Fibroblast of skin of right biceps (primary cell): ENCODE results near the gene CENPC.
A peak's percentile ranks its signal among the peaks of the same experiment; 100 is the strongest.
"Not testable (repeated sequence)": the region's sequence is repeated elsewhere in the genome, so short reads cannot be mapped to it uniquely, and the experiment has no call there.

Experiments
- DNase-seq: peaks from one replicate; pipeline ENCODE4 v3.0.0-alpha.2; 2013

CENPC gene

DNA sequence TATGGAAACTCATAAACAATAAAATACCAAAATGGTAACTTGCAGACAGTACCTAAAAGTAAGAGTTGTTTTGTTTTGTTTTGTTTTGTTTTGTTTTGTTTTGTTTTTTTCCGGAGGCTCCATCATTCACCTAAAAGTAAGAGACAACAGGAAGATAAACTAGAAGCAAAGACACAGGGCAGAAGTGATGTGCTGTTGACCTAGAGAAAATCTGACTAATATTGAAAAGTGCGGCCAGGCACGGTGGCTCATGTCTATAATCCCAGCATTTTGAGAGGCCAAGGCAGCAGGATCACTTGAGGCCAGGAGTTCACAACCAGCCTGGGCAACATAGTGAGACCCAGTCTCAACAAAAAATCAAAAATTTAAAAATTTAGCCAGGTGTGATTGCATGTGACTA is 5.6 kb upstream of the CENPC start:
- no peak for DNase-seq

DNA sequence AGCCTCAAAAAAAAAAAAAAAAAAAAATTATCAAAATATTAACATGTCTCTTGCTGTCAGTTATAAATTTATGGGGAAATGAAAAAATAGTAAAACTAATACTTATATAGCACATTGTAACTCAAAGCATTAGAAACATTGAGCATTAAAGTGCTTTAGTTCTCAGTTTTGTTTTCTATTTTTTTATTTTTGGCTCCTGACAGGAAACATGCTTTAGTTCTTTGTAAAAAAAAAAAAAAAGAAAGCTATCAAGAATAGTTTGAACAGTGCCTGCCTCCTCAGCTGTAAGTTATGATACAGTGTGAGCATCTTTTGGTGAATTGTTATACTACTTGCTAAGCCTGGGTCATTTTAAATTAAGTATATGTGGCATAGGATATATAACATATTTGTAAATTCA is 5.1 kb upstream of the CENPC start:
- no peak for DNase-seq

DNA sequence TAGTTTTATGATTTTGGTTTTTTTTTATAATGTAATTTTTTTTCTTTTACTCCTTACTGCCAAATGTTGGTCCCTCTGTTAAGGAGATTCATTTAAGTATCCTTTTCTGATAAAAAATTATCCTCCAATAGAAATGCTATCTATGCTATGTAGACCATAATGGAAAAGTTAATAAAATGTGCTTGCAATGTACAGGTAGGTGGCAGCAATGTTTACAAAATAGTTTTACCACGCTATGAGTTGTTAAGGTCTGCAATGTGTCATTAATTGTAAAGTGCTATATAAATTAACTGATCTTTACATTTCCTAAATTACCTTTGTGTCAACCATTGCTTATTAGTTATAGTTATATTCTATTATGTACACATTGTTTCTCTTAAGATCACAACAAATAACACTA is 3.8 kb upstream of the CENPC start:
- DNase-seq: peak; percentile 6

DNA sequence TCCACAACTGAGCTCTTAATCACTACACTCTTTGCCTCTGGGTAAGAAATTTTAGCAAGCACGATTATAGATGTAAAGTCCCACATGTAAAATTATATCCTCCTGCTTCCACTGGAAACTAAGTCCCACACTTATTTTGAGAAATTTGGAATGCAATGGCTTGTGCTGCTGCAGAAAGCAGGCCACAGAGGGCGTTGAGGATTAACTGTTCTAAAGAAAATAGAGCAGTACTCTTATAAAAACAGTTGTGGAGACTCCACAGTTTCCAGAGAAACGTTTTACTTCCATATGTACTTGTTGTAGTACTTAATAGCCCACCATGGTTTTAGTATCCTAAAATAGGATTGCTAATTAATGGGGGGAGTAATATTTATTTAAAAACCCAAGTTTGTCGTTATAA is 1.7 kb upstream of the CENPC start:
- no peak for DNase-seq

DNA sequence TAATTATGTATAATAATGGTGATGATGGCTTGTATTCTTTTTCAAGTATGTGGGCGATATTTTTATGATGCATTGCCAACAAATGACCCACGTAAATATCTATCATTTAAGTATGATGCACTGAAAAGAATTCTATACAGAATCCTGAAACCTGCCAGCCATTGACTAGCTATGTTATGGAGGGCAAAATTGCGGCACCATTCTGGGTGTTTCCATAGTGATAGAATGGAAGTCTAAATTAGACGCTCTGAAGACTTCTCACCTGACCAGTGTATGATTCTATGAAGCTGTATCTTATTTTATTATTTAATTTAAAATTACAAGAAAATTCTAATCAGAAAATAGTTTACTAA is 677 bp upstream of the CENPC start:
- DNase-seq: no peak

DNA sequence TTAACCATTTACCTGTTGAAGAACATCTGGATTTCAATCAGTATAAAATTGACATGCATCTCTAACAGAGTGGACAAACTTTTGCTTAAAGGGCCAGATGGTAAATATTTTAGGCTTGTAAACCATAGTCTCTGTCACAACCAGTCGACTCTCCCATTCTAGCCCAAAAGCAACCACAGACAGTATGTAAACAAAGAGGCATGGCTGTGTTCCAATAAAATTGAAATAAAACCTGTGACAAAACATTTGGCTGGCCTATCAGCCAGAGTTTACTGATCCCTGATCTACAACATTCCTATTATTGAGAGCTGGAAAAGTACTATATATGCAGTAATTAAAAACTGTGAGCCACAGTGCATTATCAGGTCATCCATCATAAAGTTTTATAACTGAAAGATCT is 3.2 kb downstream of the CENPC start:
- DNase-seq: no peak

DNA sequence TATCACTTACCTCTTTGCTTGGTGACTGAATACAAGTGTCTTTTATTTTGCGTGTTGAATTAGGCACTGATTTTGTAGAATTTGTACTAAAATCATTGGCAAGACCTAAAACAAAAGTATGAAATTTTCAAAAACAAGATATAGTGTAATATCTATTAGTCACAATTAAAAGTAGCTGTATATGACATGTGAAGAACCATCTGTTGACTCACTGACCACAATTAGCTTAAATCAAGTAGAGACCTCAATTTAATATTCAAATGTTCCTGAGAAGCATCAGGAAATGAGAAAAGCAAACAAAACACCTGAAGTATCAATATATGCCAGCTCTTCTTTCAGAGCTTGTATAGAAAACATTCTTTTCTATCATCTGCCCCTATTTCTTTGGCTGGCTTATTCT is 5.5 kb downstream of the CENPC start:
- DNase-seq: no peak

DNA sequence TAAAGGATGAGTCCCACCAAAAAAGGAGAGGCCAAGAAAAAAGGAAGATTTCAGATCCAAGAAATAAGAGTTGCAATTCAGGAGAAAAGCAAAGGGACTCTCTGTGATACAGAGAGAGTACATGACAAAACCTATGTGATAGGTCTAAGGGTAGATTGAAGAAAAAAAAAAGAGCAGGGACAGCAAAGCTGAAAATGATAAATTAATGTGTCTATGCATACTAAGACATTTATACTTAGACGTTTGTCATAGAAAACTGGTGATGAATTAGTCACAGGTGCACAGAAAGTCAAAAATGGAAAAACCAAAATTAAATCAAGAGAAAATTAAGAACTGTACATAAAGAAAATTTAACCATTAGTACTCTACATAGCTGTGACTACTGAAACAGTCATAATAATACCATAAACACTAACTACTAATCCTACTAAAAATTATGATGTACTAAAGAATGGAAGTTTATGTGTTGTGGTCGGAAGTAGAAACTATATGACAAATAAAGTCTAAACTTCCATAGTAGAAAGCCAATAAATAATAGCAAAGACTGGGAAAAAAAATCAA is 9.9 kb downstream of the CENPC start:
- no peak for DNase-seq

DNA sequence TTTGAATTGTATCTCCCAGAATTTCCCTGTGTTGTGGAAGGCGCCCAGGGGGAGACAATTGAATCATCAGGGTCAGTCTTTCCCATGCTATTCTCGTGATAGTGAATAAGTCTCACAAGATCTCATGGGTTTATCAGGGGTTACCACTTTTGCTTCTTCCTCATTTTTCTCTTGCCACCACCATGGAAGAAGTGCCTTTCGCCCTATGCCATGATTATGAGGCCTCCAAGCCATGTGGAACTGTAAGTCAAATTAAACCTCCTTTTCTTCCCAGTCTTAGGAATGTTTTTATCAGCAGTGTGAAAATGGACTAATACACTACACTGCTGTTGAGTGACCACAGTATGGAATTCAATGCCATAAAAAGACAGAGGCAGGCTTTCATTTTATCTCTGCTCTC is 12.2 kb downstream of the CENPC start:
- no peak for DNase-seq

DNA sequence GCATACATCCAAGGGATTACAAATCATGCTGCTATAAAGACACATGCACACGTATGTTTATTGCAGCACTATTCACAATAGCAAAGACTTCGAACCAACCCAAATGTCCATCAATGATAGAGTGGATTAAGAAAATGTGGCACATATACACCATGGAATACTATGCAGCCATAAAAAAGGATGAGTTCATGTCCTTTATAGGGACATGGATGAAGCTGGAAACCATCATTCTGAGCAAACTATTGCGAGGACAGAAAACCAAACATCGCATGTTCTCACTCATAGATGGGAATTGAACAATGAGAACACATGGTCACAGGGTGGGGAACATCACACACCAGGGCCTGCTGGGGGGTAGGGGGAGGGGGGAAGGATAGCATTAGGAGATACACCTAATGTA is 12.9 kb downstream of the CENPC start:
- peak; percentile 4 for DNase-seq

DNA sequence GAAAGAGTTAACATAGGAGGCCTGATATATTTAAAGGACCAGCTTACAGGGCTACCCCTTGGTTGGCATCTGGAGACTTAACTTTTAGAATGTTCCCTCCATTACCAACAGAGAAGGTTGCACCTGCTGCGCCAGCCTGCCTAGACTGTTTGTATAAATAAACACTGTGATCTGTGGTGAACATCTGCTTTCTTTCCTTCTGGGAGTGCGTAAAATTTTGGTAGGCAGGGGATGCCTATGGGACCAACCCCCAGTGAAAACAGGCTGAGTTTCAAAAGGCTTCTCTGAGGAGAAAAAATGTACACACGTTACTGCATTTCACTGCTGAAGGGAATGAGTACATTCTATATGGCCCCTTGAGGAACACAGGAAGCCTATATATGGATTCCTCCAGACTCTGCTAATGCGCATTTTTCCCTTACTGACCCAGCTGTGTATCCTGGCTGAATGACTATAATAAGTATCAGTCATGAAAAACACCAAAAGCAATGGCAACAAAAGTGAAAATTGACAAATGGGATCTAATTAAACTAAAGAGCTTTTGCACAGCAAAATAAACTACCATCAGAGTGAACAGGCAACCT is 13.8 kb downstream of the CENPC start:
- no peak for DNase-seq

DNA sequence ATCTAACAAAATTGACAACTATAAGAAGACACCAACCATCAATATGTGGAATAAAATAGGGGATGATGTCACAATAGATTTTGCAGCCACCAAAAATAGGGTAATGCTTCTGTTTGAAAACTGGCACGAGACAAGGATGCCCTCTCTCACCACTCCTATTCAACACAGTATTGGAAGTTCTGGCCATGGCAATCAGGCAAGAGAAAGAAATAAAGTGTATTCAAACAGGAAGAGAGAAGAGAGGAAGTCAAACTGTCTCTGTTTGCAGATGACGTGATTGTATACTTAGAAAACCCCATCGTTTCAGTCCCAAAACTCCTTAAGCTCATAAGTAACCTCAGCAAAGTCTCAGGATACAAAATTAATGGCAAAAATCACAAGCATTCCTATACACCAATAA is 21.2 kb downstream of the CENPC start:
- DNase-seq: not testable (repeated sequence)

DNA sequence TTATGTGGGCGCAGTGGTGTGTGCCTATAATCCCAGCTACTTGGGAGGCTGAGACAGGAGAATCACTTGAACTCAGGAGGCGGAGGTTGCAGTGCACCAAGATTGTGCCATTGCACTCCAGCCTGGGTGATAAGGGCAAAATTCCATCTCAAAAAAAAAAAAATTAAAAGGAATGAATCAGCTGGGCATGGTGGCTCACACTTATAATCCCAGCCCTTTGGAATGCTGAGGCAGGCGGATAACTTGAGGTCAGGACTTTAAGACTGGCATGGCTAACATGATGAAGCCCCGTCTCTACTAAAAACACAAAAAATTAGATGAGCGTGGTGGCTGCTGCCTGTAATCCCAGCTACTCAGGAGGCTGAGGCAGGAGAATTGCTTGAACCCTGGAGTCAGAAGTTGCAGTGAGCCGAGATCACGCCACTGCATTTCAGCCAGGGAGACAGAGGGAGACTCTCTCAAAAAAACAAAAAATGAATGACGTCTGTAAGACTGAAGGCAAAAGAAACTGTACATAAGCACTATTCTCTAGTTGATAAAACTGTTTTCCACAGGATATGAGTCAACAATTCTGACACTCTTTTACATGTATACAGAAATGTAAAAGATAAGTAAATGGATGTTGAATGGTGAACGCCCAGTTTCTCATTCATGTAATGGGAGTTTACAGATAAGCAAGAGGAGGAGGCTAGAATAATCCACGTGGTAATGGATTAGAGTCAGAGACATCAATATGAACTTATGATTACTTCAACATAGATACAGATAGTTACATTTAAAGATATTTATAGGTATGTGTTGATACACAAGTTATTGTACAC is 22.2 kb downstream of the CENPC start:
- DNase-seq: peak; percentile 9

DNA sequence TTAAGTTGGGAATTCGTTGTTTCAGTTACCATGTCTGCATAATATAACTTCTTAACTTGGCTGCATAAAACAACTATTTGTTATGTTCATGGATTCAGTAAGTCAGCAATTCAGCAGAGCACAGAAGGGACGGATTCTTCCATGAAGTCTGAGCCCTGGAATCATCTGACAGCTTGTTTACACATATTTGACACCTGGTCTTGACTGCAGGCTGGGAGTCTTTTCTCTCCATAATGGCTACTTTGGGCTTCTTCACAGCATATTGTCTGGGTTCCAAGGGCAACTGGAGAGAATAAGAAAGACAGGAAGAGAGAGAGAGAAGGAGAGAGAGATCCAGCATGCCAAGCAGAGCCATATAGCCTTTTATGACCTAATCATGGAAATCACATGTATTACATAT is 23.1 kb downstream of the CENPC start:
- DNase-seq: no peak

DNA sequence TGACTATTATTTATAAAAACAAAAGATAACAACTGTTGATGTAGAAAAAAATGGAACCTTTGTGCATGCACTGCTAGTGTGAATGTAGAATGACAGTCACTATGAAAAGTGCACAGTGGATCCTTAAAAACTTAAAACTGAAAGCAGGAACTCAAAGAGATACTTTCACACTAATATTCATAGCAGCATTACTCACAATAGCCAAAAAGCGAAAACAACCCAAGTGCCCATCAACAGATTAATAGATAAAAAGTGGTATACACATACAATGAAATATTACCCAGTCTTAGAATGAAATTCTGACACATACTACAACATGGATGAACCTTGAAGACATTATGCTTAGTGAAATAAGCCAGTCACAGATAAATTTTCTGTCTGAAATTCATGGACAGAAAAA is 23.8 kb downstream of the CENPC start:
- no peak for DNase-seq

DNA sequence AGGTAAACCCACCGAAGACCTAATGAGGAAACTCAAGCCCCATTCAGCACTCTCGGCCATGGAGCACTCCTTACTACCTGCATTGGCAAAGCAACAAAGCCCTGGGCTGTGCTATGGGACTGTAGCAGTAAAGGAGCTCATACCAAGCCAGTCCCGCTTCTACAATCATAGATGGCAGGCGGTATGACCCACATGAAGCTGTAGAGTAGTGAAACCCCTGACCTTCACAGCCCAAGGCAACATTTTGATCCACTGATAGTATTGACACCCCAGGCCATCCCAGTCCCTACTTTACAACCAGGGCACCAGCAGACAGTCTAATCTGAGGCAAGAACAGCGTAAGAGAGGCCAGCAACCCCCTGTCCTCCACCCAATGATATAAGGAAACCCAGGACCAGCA is 25.2 kb downstream of the CENPC start:
- DNase-seq: no peak

DNA sequence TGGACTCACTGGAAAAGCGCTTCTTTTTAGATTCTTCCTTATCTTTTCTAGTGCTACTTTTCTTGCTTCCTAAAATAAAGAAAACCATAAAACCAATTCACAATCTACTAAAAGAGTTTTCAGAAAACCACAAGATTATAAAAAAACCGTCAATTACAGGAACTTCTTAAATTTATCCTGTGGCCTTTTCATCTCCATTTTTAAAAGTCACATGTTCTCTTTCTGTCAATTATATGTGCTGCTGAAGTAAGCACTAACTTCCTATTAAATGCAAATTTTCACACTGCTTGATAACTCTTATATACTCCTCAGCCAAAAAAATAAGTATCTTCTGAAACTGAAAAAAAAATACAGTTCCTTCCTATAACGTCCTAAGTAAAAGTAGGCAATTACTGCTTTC is 32.8 kb downstream of the CENPC start:
- no peak for DNase-seq

DNA sequence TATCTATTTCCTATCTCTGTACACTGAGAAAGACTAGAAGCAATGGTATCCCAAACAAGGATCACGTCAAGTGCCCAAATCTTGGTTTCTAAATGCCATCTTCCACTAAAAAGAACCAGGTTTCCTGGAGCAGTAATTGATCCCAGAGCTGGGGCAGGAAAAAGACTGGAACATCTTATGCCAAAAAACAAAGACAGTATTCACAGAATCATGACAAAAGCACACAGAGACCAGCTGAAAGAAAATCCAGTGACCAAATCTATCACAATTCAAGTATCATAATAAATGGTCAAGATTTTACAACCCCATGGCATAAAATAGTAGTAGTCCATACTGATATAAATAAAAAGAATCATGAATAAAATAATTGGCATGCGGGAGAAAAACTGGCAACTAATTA is 44.9 kb downstream of the CENPC start:
- no peak for DNase-seq

DNA sequence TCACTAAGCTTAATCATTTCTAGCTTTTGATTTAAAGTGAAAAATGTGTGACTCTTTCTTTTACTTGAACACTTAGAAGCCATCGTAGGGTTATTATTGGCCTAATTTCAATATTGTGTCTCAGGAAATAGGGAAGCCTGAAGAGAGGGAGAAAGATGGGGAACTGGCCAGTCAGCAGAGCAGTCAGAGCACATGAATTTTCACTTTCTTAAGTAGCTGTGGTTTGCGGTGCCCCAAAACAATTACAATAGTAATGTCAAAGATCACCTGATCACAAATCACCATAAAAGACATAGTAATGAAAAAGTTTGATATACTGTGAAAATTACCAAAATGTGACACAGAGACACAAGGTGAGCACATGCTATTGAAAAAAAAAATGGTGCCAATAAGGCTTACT is 45.5 kb downstream of the CENPC start:
- DNase-seq: no peak

DNA sequence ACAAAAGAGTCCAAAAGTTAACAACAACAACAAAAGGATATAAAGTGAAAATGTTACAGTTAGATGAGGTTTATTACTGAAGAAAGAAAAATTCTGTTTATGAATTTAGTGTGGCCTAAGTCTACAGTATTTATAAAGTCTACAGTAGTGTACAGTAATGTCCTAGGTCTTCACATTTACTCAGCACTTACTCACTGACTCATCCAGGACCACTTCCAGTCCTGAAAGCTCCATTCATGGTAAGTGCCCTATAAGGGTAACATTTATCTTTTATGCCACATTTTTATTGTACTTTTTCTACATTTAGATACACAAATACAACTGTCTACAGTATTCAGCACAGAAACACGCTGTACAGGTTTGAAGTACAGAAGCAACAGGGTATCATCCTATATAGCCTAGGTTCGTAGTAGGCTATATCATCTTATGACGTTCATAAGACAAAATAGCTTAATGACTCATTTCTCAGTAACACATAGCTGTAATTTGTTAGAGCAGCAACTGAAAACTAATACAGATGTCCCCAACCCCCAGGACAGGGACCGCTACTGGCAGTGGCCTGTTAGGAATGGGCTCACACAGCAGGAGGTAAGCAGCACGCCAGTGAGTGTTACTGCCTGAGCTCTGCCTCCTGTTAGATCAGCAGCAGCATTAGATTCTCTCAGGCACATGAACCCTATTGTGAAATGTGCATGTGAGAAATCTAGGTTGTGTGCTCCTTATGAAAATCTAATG is 61.3 kb downstream of the CENPC start:
- DNase-seq: peak; percentile 83

DNA sequence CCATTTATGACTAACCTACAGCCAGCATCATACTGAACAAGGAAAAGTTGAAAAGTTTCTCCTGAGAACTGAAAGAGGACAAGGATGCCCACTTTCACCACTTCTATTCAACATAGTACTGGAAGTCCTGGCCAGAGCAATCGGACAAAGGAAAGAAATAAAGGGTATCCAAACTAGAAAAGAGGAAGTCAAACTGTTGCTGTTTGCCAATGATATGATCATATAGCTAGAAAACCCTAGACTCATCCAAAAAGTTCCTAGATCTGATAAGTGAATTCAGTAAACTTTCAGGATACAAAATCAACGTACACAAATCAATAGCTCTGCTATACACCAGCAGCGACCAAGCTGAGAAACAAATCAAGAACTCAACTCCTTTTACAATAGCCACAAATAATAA is 64.5 kb downstream of the CENPC start:
- DNase-seq: no peak

DNA sequence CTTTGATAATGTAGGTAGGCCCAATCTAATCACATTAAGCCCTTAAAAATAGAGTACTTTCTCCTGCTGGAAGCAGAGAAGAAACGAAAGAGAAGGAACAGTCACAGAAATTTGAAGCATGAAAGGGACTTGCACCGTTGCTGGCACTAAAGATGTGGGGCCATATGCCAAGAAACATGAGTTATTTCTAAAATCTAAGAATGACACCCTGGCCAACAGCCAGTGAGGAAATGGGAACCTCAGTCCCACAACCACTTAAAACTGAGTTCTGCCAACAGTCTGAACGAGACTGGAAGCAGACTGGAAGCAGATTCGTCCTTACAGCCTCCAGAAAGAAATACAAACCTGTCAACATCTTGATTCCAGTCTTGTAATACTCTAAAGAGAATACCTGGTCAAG is 70.1 kb downstream of the CENPC start:
- DNase-seq: no peak

DNA sequence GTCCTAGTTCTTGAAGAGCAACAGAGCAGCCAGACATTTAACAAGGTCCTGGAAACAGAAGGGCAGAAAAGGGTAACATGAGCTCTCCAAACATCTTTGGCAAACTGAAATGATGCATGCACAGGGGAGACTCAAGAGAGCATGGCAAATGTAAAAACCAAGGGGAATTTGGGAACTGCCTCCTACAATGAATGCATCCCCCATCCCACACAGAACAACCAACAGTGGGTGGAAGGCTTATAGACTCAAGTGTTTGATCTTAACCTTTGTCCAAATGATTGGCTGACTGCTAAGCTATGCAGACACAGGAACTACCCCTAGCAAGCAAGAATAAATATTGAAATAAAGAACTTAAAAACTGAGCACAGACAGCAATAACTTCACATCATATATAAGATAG is 74.4 kb downstream of the CENPC start:
- no peak for DNase-seq

DNA sequence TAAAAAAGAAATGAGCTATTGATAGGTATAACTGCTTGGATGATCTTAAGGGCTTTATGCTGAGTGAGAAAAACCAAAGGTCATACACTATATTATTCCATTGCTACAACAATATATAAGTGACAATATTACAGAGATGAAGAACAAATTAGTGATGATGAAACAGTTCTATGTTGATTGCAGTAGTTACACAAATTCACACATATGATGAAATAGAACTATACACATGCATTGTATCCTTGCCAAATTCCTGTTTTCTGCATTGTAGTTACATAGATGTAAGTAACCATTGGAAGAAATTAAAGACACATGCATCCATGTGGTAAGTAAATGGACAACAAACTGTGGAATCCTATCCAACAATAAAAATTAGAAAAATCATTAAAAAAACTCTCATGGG is 76.5 kb downstream of the CENPC start:
- no peak for DNase-seq
